ENCODE data around the gene TBC1D4.
"Not testable (repeated sequence)": the region's sequence is repeated elsewhere in the genome, so short reads cannot be mapped to it uniquely, and the experiment has no call there.

TBC1D4 gene

DNA sequence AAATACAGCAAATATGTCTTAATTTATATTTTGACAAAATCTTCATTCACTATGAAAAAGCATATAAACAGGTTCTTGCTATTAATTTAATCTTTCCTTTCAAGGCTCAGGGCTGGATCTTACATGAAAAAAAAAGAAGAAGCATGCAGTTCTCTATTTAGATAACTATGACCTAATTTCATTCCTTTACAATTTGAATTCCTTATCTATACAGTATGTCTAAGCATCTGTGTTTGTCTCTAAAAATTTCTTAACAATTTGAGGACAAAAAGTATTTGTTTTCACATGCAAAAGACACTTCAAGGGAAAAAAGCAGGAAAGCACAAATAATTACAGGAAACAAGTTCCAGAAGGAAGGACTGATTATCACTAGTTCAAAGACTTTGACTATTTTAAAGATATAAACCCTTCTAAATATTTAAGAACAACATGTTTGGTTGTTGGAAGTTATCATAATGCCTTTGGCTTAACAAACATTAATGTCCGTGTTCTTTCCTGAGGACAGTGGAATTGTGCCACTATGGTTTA lies 157.5 kb downstream of the TBC1D4 start:
- DNase-seq (ENCODE audit: insufficient read length, low spot score), result no peak
- no peak for FAIRE-seq
- no peak for TF ChIP-seq POLR2A (IDR thresholded peaks at IDR 0.05; ENCODE audit: low read depth, low read length)

- no peak for TF ChIP-seq POLR2A (IDR thresholded peaks at IDR 0.05; ENCODE audit: low read depth, low read length)
- DNase-seq (ENCODE audit: insufficient read length, low spot score) (no peak), FAIRE-seq (no peak)
Observed at GRCh38 chr13:75321084-75321483, 160.9 kb downstream of the TBC1D4 start.

DNA sequence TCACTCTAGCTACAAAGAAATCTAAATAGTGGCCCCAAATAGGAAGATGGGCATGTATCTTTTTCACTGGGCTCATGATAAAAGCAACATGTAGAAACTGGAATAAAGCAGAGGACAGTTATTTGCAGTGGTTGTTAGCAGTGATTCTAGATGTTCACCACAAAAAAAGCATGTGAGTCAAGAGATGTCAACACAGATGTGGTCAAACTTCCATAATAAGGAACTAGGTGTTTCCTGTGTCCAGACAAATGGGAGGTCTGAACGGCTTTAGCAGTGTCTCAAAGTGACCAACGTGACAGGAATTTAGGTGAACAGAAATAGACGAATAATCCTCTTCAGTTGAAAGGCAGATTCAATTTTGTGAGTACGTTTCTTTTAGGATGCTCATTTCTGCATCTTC lies 162.7 kb downstream of the TBC1D4 start:
- peak; percentile 50 for FAIRE-seq
- TF ChIP-seq POLR2A (IDR thresholded peaks at IDR 0.05; ENCODE audit: low read depth, low read length), result no peak
- DNase-seq (ENCODE audit: insufficient read length, low spot score), result no peak

DNA sequence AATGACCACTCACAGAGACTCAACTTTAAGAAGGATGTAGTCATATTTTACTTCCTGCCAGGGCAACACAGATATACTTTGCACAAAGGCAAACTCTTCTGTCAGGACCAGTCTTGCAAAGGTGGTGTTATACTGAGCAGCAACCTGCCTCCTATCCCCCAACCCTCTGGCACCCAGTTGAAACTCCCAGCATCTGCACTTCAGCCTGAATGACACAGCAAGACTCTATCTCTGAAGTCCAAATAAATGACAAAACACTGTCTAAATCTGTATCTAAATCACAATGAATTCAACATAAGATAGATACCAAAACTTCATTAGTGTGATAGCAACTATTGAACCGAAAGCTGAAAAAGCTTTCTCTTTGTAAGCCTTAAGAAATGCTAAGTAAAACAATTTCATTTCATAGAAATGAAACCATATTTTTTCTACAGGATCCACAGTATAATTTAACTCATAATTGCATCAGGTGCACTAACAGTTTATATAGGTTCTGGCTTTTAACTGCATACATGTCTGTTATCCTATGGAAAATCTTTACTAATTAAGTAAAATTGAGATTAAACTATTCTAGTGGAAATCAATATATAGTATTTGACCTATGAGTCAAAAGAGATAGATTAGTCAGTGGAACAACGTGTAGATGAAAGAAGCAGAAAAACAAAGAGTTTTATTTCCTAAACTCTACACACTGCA lies 163.7 kb downstream of the TBC1D4 start:
- FAIRE-seq (peak; percentile 76), DNase-seq (ENCODE audit: insufficient read length, low spot score) (no peak)
- TF ChIP-seq POLR2A (IDR thresholded peaks at IDR 0.05; ENCODE audit: low read depth, low read length), result no peak

- FAIRE-seq, result peak; percentile 60
- DNase-seq (ENCODE audit: insufficient read length, low spot score), result no peak
- TF ChIP-seq POLR2A (IDR thresholded peaks at IDR 0.05; ENCODE audit: low read depth, low read length), result no peak
Observed at GRCh38 chr13:75316427-75316826, 165.5 kb downstream of the TBC1D4 start.

DNA sequence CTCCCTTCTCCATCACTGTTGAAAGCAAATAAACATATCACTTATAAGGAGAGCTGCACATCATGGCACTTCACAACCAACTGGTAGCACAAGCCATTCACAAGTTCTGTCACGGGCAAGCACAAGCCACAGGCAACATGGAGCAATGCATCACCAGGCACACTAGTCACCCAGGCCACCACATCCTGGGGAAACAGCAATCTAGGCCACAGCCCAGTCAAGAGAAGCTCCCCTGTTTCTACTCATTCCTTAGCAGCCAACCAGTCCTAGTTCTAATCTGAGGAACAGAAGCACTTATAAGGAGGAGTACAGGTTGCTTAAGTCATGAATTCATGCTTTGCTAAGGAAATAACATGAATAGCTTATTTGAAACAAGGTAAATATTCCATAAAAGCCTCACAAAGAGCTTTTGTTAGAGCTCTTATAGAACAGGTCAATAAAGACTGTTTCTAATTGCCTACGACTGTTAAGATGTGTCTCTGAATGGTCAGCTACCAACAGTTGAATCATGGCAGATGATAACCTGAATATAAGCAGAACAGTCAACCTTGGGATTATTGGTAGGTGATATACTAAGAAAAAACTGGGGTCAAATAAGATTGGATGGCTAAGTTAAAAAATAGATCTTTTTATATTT lies 169.0 kb downstream of the TBC1D4 start:
- DNase-seq (ENCODE audit: insufficient read length, low spot score), result no peak
- TF ChIP-seq POLR2A (IDR thresholded peaks at IDR 0.05; ENCODE audit: low read depth, low read length), result no peak
- no peak for FAIRE-seq

GRCh38 chr13:75309981-75310580 lies 171.9 kb downstream of the TBC1D4 start:
- DNase-seq (ENCODE audit: insufficient read length, low spot score), result no peak
- TF ChIP-seq POLR2A (IDR thresholded peaks at IDR 0.05; ENCODE audit: low read depth, low read length), result no peak
- no peak for FAIRE-seq

DNA sequence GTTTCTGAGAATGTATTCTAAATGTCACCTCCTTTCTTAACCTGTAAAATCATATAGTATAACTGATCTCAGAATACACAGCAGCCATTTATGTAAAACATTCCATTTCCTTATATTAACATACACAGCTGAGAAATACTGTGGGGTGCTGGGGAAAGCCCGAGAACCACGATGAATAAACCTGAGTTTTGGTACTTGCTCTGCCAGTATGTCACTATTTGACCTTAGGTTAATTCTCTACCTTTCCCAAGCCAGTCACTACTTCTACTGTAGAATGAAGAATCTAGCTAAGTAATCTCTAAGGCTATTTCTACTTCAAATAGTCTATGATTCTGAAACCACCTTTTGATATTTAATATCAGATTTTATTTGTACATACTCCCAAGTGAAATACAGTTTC lies 173.7 kb downstream of the TBC1D4 start:
- no peak for TF ChIP-seq POLR2A (IDR thresholded peaks at IDR 0.05; ENCODE audit: low read depth, low read length)
- no peak for FAIRE-seq
- DNase-seq (ENCODE audit: insufficient read length, low spot score), result no peak

- DNase-seq (ENCODE audit: insufficient read length, low spot score), result no peak
- FAIRE-seq, result no peak
- no peak for TF ChIP-seq POLR2A (IDR thresholded peaks at IDR 0.05; ENCODE audit: low read depth, low read length)
Observed at GRCh38 chr13:75307370-75307949, 174.5 kb downstream of the TBC1D4 start.

GRCh38 chr13:75306967-75307366 lies 175.0 kb downstream of the TBC1D4 start:
- not testable (repeated sequence) for FAIRE-seq; DNase-seq (ENCODE audit: insufficient read length, low spot score)

- no peak for TF ChIP-seq POLR2A (IDR thresholded peaks at IDR 0.05; ENCODE audit: low read depth, low read length)
- FAIRE-seq, result no peak
Observed at GRCh38 chr13:75305059-75305458, 176.9 kb downstream of the TBC1D4 start.

GRCh38 chr13:75303263-75303662 lies 178.7 kb downstream of the TBC1D4 start:
- peak; percentile 23 for FAIRE-seq
- TF ChIP-seq POLR2A (IDR thresholded peaks at IDR 0.05; ENCODE audit: low read depth, low read length), result no peak
- DNase-seq (ENCODE audit: insufficient read length, low spot score), result no peak

More at GRCh38 chr13:75305059-75305458, 176.9 kb downstream of the TBC1D4 start:
- no peak for DNase-seq (ENCODE audit: insufficient read length, low spot score)

DNA sequence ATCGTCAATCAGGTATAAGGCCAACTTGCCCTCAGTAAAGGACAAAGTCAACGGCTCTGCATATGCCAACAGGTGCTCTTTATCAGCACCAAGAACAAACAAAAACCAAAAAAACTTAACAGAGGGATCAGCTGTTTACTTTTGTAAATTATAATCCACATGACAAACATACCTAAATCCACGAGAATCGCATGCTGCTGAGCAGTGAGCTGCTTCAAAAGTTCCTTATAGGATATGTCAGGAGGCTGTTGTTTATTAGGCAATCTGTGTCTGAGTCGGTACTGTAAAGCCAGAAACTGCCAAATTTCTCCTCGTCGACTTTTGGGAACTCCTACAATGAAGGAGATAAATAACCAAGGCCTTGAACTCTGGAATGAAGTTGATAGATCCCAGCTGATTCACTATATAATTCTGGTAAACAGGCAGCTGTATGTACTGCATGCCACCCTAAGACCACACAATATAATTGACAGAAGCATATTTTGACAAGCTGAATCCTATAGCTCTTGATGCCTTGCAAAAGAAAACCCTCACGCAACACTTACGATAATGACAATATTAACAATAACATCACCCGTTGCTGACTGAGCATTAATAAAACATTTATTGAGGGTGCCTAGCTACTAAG lies 179.8 kb downstream of the TBC1D4 start:
- FAIRE-seq, result no peak
- TF ChIP-seq POLR2A (IDR thresholded peaks at IDR 0.05; ENCODE audit: low read depth, low read length), result no peak
- no peak for DNase-seq (ENCODE audit: insufficient read length, low spot score)

Data from H54 (cell line).